Liver (tissue), 3 donors: ENCODE data around the gene NFIL3.
"Not testable (repeated sequence)": the region's sequence is repeated elsewhere in the genome, so short reads cannot be mapped to it uniquely, and the experiment has no call there.

ENCODE experiments used
- CTCF ChIP-seq: fragments of 150-350 bp; IDR thresholded peaks from 2 replicates; pipeline ENCODE4 v1.5.1; 2017; ENCODE audit warnings: improper control_type of control experiment, low read depth, low read length; ENCODE audit not compliant: missing input control
- HNF4G ChIP-seq: IDR thresholded peaks from 2 replicates; pipeline ENCODE4 v1.6.1; 2016; ENCODE audit warnings: antibody characterized with exemption
- donor health status: healthy.
- donor health status: healthy.

DNA sequence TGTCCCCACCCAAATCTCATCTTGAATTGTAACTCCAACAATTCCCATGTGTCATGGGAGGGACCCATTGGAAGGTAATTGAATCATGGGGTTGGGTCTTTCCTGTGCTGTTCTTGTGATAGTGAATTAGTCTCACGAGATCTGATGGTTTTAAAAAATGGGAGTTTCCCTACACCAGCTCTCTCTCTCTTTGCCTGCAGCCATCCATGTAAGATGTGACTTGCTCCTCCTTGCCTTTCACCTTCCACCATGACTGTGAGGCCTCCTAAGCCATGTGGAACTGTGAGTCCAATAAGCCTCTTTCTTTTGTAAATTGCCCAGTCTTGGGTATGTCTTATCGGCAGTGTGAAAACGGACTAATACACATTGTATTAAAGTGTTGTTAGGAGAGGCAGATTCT is 45.6 kb downstream of the NFIL3 start:
- not testable (repeated sequence) for TF ChIP-seq CTCF, HNF4G
